Duodenal mucosa (tissue), 2 donors: ENCODE data around the gene BACH2.
"Not testable (repeated sequence)": the region's sequence is repeated elsewhere in the genome, so short reads cannot be mapped to it uniquely, and the experiment has no call there.

Experiments
- H3K27ac ChIP-seq: one replicate; pipeline ENCODE4 v1.7.0; 2013; ENCODE audit warnings: low read depth, low read length
- H3K27me3 ChIP-seq, 2 donors: one replicate each; pipeline ENCODE4 v1.7.0; 2013; ENCODE audit warnings: low read length in 2 of 2, control low read depth in 1 of 2; ENCODE audit not compliant: insufficient read depth in 2 of 2, control insufficient read depth in 1 of 2
- H3K36me3 ChIP-seq, 2 donors: one replicate each; pipeline ENCODE4 v1.7.0; 2013; ENCODE audit warnings: low read length in 2 of 2, control low read depth in 1 of 2; ENCODE audit not compliant: insufficient read depth in 2 of 2, control insufficient read depth in 1 of 2
- H3K4me1 ChIP-seq, 2 donors: one replicate each; pipeline ENCODE4 v1.7.0; 2013; ENCODE audit warnings: low read length in 2 of 2, control low read depth in 1 of 2; ENCODE audit not compliant: insufficient read depth in 2 of 2, control insufficient read depth in 1 of 2
- H3K4me3 ChIP-seq, 2 donors: one replicate each; pipeline ENCODE4 v1.7.0; 2013; ENCODE audit warnings: low read length in 2 of 2, low read depth in 1 of 2
- H3K9ac ChIP-seq, 2 donors: one replicate each; pipeline ENCODE4 v1.7.0; 2013; ENCODE audit warnings: low read length in 2 of 2, low read depth in 1 of 2
- H3K9me3 ChIP-seq, 2 donors: one replicate each; pipeline ENCODE4 v1.7.0; 2013; ENCODE audit warnings: low read length in 2 of 2, control low read depth in 1 of 2; ENCODE audit not compliant: control insufficient read depth in 1 of 2

The BACH2 gene

DNA sequence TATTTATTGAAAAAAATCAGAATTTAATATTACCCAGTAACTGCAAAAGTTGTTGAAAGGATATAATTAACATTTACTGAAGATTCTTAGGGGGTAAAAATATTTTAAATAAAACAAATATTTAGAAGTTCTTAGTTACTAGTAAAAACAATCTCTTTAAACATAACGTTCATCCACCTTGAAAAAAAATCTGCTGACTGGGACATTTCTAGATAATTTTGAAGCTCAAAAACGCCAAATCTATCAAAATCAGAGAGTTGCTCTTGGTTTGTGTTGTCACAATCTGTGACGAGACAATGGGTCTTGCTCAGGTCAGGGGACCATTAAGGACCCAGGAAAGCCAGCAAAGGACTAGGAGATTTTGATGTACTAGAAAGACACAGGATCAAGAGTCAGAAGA lies 177.0 kb downstream of the BACH2 start:
- Histone ChIP-seq H3K36me3 (no peaks in the 10 kb centered on the region), H3K9ac (no peak overlapping the region), H3K9me3 (no peaks in the 10 kb centered on the region), H3K27me3 (no peaks in the 10 kb centered on the region), H3K4me3 (no peak overlapping the region), H3K4me1 (no peaks in the 10 kb centered on the region), H3K27ac (no peak overlapping the region)

DNA sequence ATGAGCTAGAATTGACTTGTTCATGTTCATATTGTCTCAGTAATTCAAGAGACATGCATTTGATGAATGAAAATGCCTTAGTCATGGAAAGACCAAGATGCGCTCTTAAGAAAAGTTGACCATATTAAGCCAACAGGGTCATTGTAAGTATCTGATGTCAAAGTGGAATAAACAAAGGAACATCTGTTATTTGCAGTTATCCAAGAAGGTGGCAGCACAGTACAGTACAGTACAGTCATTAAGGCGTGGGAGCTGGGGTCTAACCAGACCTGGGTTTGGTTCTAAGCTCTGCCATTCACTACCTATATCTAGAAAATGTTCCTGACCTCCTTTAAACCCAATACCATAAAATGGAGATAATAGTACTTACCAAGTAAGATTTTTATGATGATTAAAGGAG lies 178.1 kb downstream of the BACH2 start:
- H3K27ac ChIP-seq, result no peak overlapping the region
- no peak overlapping the region for H3K4me3 ChIP-seq
- H3K9me3 ChIP-seq, result peaks cover 2 to 3% of the 10 kb centered on the region in 2 donors
- H3K4me1 ChIP-seq, result no peaks in the 10 kb centered on the region
- no peak overlapping the region for H3K9ac ChIP-seq
- H3K36me3 ChIP-seq, result no peaks in the 10 kb centered on the region
- no peaks in the 10 kb centered on the region for H3K27me3 ChIP-seq

DNA sequence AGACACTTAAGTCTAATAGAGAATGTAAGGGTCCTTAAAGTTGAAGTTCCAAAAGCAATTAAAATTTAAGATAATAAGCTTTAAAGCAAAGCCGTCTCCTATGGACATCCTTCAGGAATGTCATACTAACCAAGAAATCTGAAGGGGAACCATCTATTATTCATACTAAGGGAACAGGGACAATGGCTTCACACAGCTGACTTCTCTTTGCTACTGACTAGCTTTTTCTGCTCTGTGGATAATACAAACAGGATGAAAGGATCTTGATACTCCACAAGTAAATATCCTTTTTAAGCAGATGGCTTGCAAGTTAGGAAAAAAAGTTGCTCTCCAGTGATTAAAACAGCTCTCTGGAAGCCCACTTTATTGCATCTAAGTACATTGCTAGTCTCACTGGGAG lies 178.6 kb downstream of the BACH2 start:
- Histone ChIP-seq H3K4me3 (no peak overlapping the region), H3K9me3 (peaks cover 2 to 3% of the 10 kb centered on the region in 2 donors), H3K4me1 (no peaks in the 10 kb centered on the region), H3K27me3 (no peaks in the 10 kb centered on the region), H3K27ac (no peak overlapping the region), H3K9ac (no peak overlapping the region), H3K36me3 (no peaks in the 10 kb centered on the region)

DNA sequence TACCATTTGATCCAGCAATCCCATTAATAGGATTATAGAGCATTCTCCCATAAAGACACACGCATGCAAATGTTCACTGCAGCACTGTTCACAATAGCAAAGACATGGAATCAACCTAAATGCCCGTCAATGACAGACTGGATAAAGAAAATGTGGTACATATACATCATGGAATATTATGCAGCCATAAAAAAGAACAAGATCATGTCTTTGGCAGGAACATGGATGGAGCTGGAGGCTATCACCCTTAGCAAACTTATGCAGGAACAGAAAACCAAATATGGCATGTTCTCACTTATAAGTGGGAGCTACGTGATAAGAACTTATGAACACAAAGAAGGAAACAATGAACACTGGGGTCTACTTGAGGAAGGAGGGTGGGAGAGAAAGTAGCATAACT lies 180.5 kb downstream of the BACH2 start:
- not testable (repeated sequence) for H3K9ac ChIP-seq, H3K36me3 ChIP-seq, H3K4me3 ChIP-seq, H3K27ac ChIP-seq, H3K27me3 ChIP-seq, H3K4me1 ChIP-seq, H3K9me3 ChIP-seq

DNA sequence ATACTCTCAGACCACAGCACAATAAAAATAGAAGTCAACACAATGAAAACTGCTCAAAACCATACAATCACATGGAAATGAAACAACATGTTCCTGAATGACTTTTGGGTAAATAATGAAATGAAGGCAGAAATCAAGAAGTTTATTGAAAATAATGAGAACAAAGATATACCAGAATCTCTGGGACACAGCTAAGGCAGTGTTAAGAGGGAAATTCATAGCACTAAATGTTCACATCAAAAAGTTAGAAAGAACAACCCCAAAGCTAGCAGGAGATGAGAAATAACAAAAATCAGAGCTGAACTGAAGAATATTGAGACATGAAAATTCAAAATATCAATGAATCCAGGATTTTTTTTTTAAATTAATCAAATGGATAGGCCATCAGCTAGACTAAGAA lies 183.3 kb downstream of the BACH2 start:
- no peak overlapping the region for H3K27ac ChIP-seq
- no peaks in the 10 kb centered on the region for H3K4me1 ChIP-seq
- H3K4me3 ChIP-seq, result no peak overlapping the region
- H3K9me3 ChIP-seq, result peaks cover 2 to 3% of the 10 kb centered on the region in 2 donors
- no peak overlapping the region for H3K9ac ChIP-seq
- no peaks in the 10 kb centered on the region for H3K27me3 ChIP-seq
- H3K36me3 ChIP-seq, result no peaks in the 10 kb centered on the region

DNA sequence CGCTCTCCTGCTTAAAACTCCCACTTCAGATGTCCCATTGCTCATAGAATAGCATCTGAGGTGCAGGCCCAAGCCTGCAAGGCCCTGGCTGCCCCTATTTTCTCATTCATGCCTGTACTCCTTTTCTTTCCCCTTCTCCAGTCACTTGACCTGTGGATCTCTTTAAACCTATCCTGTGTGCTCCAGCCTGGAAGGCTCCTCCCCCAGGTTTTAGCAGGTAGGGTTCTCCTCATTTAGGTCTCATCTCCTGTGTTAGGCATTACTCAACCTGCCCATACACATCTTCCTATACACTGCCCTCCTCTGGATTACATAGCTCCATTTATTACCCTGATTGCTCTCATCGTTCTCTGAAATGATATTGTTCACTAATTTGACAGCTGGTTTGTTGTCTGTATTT lies 185.3 kb downstream of the BACH2 start:
- no peaks in the 10 kb centered on the region for H3K27me3 ChIP-seq
- peaks cover 2 to 3% of the 10 kb centered on the region in 2 donors for H3K9me3 ChIP-seq
- no peak overlapping the region for H3K27ac ChIP-seq
- no peak overlapping the region for H3K4me3 ChIP-seq
- H3K36me3 ChIP-seq, result no peaks in the 10 kb centered on the region
- H3K9ac ChIP-seq, result no peak overlapping the region
- H3K4me1 ChIP-seq, result no peaks in the 10 kb centered on the region

DNA sequence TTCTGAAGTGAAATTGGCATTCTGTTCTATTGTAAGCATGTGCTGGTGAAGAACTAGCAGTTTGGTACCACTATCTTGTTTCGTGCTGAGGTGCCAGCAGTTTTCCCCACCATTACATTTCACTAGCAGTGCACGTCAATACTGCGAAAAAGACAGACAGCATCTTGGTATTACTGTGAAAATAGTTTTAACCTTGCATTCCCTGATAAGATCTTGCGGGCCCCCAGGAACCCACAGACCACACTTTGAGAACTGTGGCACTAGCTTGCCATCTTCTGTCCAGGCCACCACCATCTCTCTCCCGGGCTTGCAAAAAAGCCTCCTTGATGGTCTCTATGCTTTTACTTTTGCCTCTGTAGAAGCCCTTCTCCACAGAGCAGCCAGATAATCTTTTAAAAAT lies 185.7 kb downstream of the BACH2 start:
- no peak overlapping the region for H3K9ac ChIP-seq
- H3K4me3 ChIP-seq, result no peak overlapping the region
- no peaks in the 10 kb centered on the region for H3K4me1 ChIP-seq
- no peaks in the 10 kb centered on the region for H3K27me3 ChIP-seq
- no peak overlapping the region for H3K27ac ChIP-seq
- H3K36me3 ChIP-seq, result no peaks in the 10 kb centered on the region
- H3K9me3 ChIP-seq, result peaks cover 2 to 3% of the 10 kb centered on the region in 2 donors

DNA sequence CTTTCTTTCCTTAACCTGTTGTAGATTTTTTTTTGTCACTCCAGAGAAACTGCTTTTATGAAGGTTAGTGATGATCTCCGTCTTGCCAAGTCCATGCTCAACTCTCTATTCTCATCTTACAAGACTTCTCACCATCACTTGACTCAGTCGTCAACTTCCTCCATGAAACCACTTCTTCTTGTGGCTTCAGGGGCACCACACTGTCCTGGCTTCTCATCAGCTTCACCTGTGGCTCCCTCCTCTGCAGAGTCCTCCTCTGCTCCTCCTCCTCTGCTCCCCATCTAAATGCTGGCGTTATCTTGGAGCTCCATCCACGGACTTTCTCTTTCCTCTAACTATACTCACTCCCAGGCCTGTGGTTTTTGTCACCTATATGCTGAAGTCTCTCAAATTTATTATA lies 187.5 kb downstream of the BACH2 start:
- H3K9me3 ChIP-seq, result peaks cover 2 to 3% of the 10 kb centered on the region in 2 donors
- H3K36me3 ChIP-seq, result no peaks in the 10 kb centered on the region

DNA sequence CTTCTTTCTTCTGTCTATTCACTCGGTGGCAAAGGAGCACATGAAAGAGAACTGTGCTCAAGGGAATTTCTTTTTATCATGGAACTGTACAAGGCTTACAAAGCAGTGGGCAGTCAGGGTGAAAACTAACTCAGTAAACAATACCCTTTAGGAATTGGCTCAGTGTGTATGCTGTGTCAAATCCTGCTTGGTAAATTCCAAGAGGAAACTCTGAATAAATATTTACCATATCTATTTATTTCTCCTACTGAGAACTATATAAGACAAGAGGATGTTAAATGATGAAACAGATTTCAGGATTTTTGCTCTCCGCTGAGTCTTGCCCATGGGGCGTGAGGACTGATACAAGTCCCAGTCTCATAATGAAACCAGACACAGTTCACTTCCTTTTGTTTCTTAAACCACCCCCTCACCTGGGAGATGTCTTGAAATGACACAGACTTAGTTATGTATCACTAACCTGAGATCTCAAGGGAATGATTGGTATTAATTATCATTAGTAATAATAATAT lies 188.8 kb downstream of the BACH2 start:
- no peak overlapping the region for H3K27ac ChIP-seq
- H3K36me3 ChIP-seq, result no peaks in the 10 kb centered on the region
- no peaks in the 10 kb centered on the region for H3K9me3 ChIP-seq
- H3K4me3 ChIP-seq, result no peak overlapping the region
- H3K27me3 ChIP-seq, result no peaks in the 10 kb centered on the region
- no peak overlapping the region for H3K9ac ChIP-seq
- H3K4me1 ChIP-seq, result no peaks in the 10 kb centered on the region

More for the DNA sequence above, 187.5 kb downstream of the BACH2 start:
- Histone ChIP-seq H3K4me1 (no peaks in the 10 kb centered on the region), H3K27ac (no peak overlapping the region), H3K4me3 (no peak overlapping the region), H3K9ac (no peak overlapping the region), H3K27me3 (no peaks in the 10 kb centered on the region)

DNA sequence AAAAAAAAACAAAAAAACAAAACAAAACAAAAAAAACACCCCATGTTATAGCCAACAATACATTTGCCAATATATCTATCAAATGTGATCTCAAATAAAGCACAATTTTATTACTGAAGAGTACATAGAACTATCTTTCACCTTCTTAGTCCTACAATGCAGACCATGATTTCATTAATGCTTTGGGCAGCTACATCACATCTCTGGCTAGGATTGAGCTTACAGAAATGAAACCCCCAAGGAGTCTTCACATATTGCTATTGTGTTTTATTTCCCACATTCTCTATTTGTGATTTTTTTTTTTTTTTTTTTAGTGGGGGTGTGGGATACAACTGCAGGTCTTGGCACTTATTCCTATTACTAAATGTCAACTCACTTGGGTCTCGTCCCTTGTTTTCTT lies 189.3 kb downstream of the BACH2 start:
- H3K9ac ChIP-seq, result no peak overlapping the region
- no peaks in the 10 kb centered on the region for H3K27me3 ChIP-seq
- no peaks in the 10 kb centered on the region for H3K4me1 ChIP-seq
- no peak overlapping the region for H3K27ac ChIP-seq
- no peaks in the 10 kb centered on the region for H3K9me3 ChIP-seq
- H3K4me3 ChIP-seq, result no peak overlapping the region
- H3K36me3 ChIP-seq, result no peaks in the 10 kb centered on the region

DNA sequence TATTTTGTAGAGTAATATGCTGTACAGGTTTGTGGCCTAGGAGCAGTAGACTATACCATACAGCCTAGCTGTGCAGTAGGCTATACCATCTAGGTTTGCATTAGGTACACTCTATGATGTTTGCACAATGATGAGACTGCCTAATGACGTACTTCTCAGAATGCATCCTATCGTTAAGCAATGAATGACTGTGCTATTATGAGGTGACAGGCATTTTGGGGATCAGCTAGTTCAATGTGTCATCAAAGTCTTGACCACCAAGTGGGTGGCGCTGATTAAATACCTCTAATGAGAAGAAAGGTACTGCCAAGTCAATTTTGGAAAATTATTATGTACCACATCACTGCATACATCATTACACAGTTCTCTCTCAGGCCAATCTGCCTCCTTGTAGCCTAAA lies 190.2 kb downstream of the BACH2 start:
- no peak overlapping the region for H3K27ac ChIP-seq
- H3K4me1 ChIP-seq, result no peaks in the 10 kb centered on the region
- no peaks in the 10 kb centered on the region for H3K9me3 ChIP-seq
- no peaks in the 10 kb centered on the region for H3K36me3 ChIP-seq
- no peak overlapping the region for H3K9ac ChIP-seq
- H3K4me3 ChIP-seq, result no peak overlapping the region
- no peaks in the 10 kb centered on the region for H3K27me3 ChIP-seq
